ENCODE data around the gene PTCHD4. TPM values are rescaled to one million over a fixed set of nuclear protein-coding genes. Genes with fewer than 3 reads are reported as not detected.

Gene PTCHD4
- total RNA-seq: 0.15 and 3.5 TPM in 2 replicates

DNA sequence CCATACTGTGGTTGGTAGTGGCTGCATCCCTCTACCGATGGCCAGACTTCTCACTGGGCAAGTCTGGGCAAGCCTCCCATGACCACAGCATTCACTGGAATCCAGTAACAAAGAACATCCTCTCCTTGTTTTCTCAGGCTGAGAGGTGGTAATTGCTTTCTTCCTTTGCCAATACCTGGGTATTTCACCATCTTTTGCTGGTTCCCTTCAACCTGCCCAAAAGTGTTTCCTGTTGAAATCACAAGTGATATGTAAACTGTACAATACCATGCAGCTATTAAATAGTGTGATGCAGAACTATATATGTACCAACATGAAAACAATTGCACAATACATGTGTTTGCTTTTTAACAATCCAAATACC lies at the start of gene PTCHD4:
Gene PTCHD4 (minus strand): TSS at position 55 of the 364 bp plus-strand sequence. CDS start 42,240 bp downstream, outside the sequence.

